Endothelial cell of umbilical vein (primary cell): ENCODE measurements around the gene CAMTA1. TPM values are rescaled to one million over a fixed set of nuclear protein-coding genes. Genes with fewer than 3 reads are reported as not detected.

Experiments used
- BruUV-seq: library from RNA; stranded (reverse); fragments of 400-500 nt; replicated peaks from 2 replicates; lab custom pipeline; 2021; lab: Mats Ljungman, UMichigan
- CTCF ChIA-PET: fragments of 300-600, 350-600 bp; sonication (Branson Sonifier 250); formaldehyde crosslinking; loops from one replicate; lab custom pipeline; 2021; ENCODE audit warnings: antibody characterized with exemption, inconsistent platforms; lab: Charles Lee
- POLR2A ChIA-PET: fragments of 300-600, 350-600 bp; sonication (Branson Sonifier 250); formaldehyde crosslinking; loops from one replicate; lab custom pipeline; 2021; ENCODE audit warnings: antibody characterized with exemption, inconsistent platforms; lab: Charles Lee
- DNase-seq: peaks from one replicate; pipeline ENCODE4 v3.0.0-alpha.2; 2011; ENCODE audit warnings: low read depth, low spot score
- FAIRE-seq: peaks from 2 replicates; lab custom pipeline; 2011; peaks lifted over from hg19 to GRCh38; lab: Jason Lieb, UNC
- H2AFZ ChIP-seq: 2 replicates; pipeline ENCODE4 v1.6.0; 2012; ENCODE audit warnings: low read depth, low read length, control low read depth, inconsistent platforms
- H3K27ac ChIP-seq: 2 replicates; pipeline ENCODE4 v1.5.1; 2011; ENCODE audit warnings: low read depth, mild to moderate bottlenecking, control low read depth, low read length, moderate library complexity; ENCODE audit not compliant: insufficient read depth
- H3K27me3 ChIP-seq, 2 experiments: 2 replicates each; pipeline versions ENCODE4 v1.6.0 to v1.6.1; 2011; ENCODE audit warnings: low read length in 2 of 2, mixed read lengths in 1 of 2; ENCODE audit not compliant: control insufficient read depth in 2 of 2, insufficient read depth in 2 of 2
- H3K36me3 ChIP-seq, 2 experiments: 2 replicates in 1 of 2; 3 replicates in 1 of 2; pipeline ENCODE4 v1.5.1; 2011; ENCODE audit warnings: low read length in 2 of 2, mild to moderate bottlenecking in 1 of 2, moderate library complexity in 1 of 2; ENCODE audit not compliant: control insufficient read depth in 2 of 2, insufficient read depth in 2 of 2; ENCODE audit errors: extremely low read depth in 1 of 2
- H3K4me1 ChIP-seq: 3 replicates; pipeline ENCODE4 v1.5.1; 2011; ENCODE audit warnings: mild to moderate bottlenecking, low read length; ENCODE audit not compliant: control insufficient read depth, insufficient read depth; ENCODE audit errors: extremely low read depth
- H3K4me2 ChIP-seq: 2 replicates; pipeline ENCODE4 v1.6.1; 2011; ENCODE audit warnings: low read length, control low read depth, mixed read lengths; ENCODE audit not compliant: insufficient read depth
- H3K4me3 ChIP-seq, 3 experiments: fragments of 200-600 bp in 1 of 3; sonication (generic), shearing (Covaris generic) in 1 of 3; replicated peaks in 1 of 3; 2 replicates each; pipeline ENCODE4 v1.5.1; 2011 to 2016; ENCODE audit warnings: control low read depth in 3 of 3, low read length in 3 of 3, mild to moderate bottlenecking in 2 of 3, inconsistent platforms in 1 of 3, low read depth in 1 of 3, moderate library complexity in 1 of 3; ENCODE audit not compliant: insufficient read depth in 1 of 3
- H3K79me2 ChIP-seq: 2 replicates; pipeline ENCODE4 v1.6.0; 2012; ENCODE audit warnings: low read length, inconsistent platforms; ENCODE audit not compliant: control insufficient read depth, insufficient read depth
- H3K9ac ChIP-seq: replicated peaks from 2 replicates; pipeline ENCODE3; 2011; ENCODE audit warnings: low read length, control low read depth; ENCODE audit not compliant: insufficient read depth; ENCODE audit errors: extremely low read depth
- H3K9me1 ChIP-seq: replicated peaks from 3 replicates; pipeline ENCODE4 v1.6.0; 2011; ENCODE audit warnings: mild to moderate bottlenecking, low read length; ENCODE audit not compliant: control insufficient read depth, insufficient read depth; ENCODE audit errors: extremely low read depth
- H3K9me3 ChIP-seq: replicated peaks from 2 replicates; pipeline ENCODE4 v1.5.1; 2012; ENCODE audit warnings: low read length, inconsistent platforms; ENCODE audit not compliant: control insufficient read depth, insufficient read depth
- H4K20me1 ChIP-seq: replicated peaks from 2 replicates; pipeline ENCODE3; 2011; ENCODE audit warnings: mild to moderate bottlenecking, low read length; ENCODE audit not compliant: control insufficient read depth, insufficient read depth; ENCODE audit errors: extremely low read depth
- EZH2 ChIP-seq: IDR thresholded peaks from 2 replicates; pipeline ENCODE4 v1.6.1; 2012; ENCODE audit warnings: borderline replicate concordance, low read depth, mild to moderate bottlenecking, moderate library complexity, low read length, inconsistent platforms; ENCODE audit not compliant: severe bottlenecking
- FOS ChIP-seq: IDR thresholded peaks from 2 replicates; pipeline ENCODE4 v1.6.1; 2011; ENCODE audit warnings: mild to moderate bottlenecking, low read length, moderate library complexity, borderline replicate concordance; ENCODE audit not compliant: insufficient read depth
- GATA2 ChIP-seq: IDR thresholded peaks from 2 replicates; pipeline ENCODE4 v1.7.0; 2011; ENCODE audit warnings: low read depth, mild to moderate bottlenecking, moderate library complexity, mixed read lengths, low read length; ENCODE audit not compliant: insufficient read length, insufficient read depth
- JUN ChIP-seq: IDR thresholded peaks from 2 replicates; pipeline ENCODE4 v1.6.1; 2011; ENCODE audit warnings: borderline replicate concordance, low read depth; ENCODE audit not compliant: insufficient read length, insufficient read depth
- MAX ChIP-seq: IDR thresholded peaks from 2 replicates; pipeline ENCODE4 v1.6.1; 2011; ENCODE audit not compliant: insufficient read depth, insufficient read length
- MYC ChIP-seq: IDR thresholded peaks from one replicate; pipeline ENCODE4 v1.6.1; 2011; ENCODE audit warnings: mild to moderate bottlenecking, low read depth, low read length
- POLR2A ChIP-seq: IDR thresholded peaks from 2 replicates; pipeline ENCODE4 v1.6.1; 2012; ENCODE audit warnings: low read depth, mild to moderate bottlenecking, control low read depth, low read length
- POLR2AphosphoS5 ChIP-seq: IDR thresholded peaks from 2 replicates; pipeline ENCODE4 v1.6.1; 2012; ENCODE audit warnings: low read depth, mild to moderate bottlenecking, control low read depth, low read length, moderate library complexity; ENCODE audit not compliant: insufficient read depth
- dilution Hi-C: fragments of 300-500 bp; cut with MboI; formaldehyde crosslinking; loops from one replicate; pipeline ENCODE4 v1.15.0; 2019; ENCODE audit warnings: low sequenced_read_pairs; ENCODE audit not compliant: extremely low pct_ligation_motif_present
- intact Hi-C: fragments of 100-400 bp; cut with micrococcal nuclease; formaldehyde crosslinking; loops from one replicate; pipeline ENCODE4 v1.10.0; 2022
- polyA plus RNA-seq, 4 experiments: library from polyadenylated mRNA; depleted of rRNA in 3 of 4; stranded (reverse) in 3 of 4; unstranded in 1 of 4; fragments of >200 nt; gene quantifications; 2 replicates each; pipeline versions ENCODE4 v1.2.1 to v1.2.3, GENCODE V29; 2011 to 2012; ENCODE audit warnings: missing spikeins in 1 of 4
- total RNA-seq: library from RNA; stranded (reverse); gene quantifications from 2 replicates; pipeline ENCODE4 v1.2.3, GENCODE V29; 2021
- TF ChIP-seq, protein P1 (sequence below), 2 donors: IDR thresholded peaks; 1 replicate in 1 of 2; 2 replicates in 1 of 2; pipeline ENCODE4 v1.5.1; 2011; ENCODE audit warnings: low read length in 2 of 2, mild to moderate bottlenecking in 2 of 2, moderate library complexity in 2 of 2, control low read depth in 1 of 2, inconsistent platforms in 1 of 2, low read depth in 1 of 2; ENCODE audit not compliant: insufficient read depth in 1 of 2; ENCODE audit errors: extremely low read depth in 1 of 2

Gene CAMTA1
- total and polyA plus RNA-seq, 2 donors (not counting 3 experiments of a cell fraction or from before 2014, with no cell fraction given) = 50.8 to 92.7 TPM

DNA sequence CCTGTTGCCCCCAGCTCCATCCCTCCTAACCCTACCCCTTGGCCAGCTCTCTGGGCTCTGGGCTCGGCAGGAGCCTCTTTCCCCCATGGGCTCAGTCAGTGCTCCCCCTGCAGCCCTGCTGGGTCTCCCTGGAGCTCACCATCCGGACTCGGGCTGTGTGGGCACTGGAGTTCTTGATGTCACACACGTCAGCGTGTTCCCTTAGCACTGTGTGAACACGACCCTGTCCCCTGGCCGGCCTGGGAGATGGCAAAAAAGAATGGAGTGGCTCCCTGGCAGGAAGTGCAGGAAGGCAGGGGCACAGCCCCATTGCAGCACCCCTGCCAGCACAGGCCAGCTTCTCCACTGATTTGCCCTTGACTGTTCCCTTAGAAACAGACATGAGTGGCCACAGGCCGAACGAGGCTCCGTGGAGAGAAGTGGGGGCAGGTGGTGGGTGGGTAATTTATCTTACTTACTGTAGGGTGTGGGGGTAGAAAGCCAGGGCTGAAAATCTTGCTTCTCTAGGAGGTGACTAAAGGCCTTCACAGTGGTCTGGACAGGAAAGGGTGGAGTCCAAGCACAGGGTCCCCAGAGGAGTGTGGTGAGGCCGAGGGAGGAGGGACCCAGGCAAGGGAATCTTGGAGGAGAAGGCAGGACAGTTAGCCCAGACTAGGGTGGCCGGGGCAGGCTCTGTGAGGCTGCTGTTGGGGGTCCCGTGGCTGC, 604.1 kb downstream of the CAMTA1 start:
- DNase-seq = peak; percentile 30
- Histone ChIP-seq H3K79me2 (no peaks in the 10 kb centered on the region), H4K20me1 (no peaks in the 10 kb centered on the region), H3K36me3 (no peaks in the 10 kb centered on the region), H3K9me1 (no peaks in the 10 kb centered on the region), H3K9me3 (no peaks in the 10 kb centered on the region), H2AFZ (peak overlapping the region; percentile 93), H3K9ac (peak overlapping the region; percentile 28), H3K27ac (peak overlapping the region; percentile 1), H3K27me3 (no peaks in the 10 kb centered on the region), H3K4me2 (no peak overlapping the region), H3K4me3 (no peak overlapping the region), H3K4me1 (peaks cover 14% of the 10 kb centered on the region)
- BruUV-seq = no TSS peak
- dilution Hi-C loops (no loop called here), intact Hi-C loops (loop anchor here (1.0 kb wide), 2 partner anchors 10 to 12 kb away; no protein-coding TSS in a partner anchor)
- POLR2A ChIA-PET = no interaction called here
- CTCF ChIA-PET = interaction anchor here (0.7 to 1.9 kb wide), 5 partner anchors 10 to 90 kb away, joined by 3 to 7 read pairs (median 3); no protein-coding TSS in a partner anchor
- TF ChIP-seq EZH2 = no peak
- TF ChIP-seq GATA2 = no peak
- TF ChIP-seq MYC = no peak
- no peak for TF ChIP-seq MAX
- no peak for TF ChIP-seq POLR2AphosphoS5
- TF ChIP-seq POLR2A = no peak
- TF ChIP-seq FOS = no peak
- TF ChIP-seq, protein P1, sequence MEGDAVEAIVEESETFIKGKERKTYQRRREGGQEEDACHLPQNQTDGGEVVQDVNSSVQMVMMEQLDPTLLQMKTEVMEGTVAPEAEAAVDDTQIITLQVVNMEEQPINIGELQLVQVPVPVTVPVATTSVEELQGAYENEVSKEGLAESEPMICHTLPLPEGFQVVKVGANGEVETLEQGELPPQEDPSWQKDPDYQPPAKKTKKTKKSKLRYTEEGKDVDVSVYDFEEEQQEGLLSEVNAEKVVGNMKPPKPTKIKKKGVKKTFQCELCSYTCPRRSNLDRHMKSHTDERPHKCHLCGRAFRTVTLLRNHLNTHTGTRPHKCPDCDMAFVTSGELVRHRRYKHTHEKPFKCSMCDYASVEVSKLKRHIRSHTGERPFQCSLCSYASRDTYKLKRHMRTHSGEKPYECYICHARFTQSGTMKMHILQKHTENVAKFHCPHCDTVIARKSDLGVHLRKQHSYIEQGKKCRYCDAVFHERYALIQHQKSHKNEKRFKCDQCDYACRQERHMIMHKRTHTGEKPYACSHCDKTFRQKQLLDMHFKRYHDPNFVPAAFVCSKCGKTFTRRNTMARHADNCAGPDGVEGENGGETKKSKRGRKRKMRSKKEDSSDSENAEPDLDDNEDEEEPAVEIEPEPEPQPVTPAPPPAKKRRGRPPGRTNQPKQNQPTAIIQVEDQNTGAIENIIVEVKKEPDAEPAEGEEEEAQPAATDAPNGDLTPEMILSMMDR (IDR thresholded peaks at IDR 0.05; ENCODE audit: extremely low read depth in 1 of 2, insufficient read depth in 1 of 2, low read depth in 1 of 2, low read length in 2 of 2) = no peak
- TF ChIP-seq JUN = no peak
- no peak for FAIRE-seq
